OCI-LY3 (cell line): ENCODE data around the gene ZNF385D.

ENCODE experiments used
- H2AFZ ChIP-seq: fragments of 200-600, 300-600 bp; shearing (Covaris generic); 2 replicates; pipeline ENCODE4 v1.6.0; 2014; ENCODE audit warnings: antibody characterized with exemption, low read depth, low read length
- H3K27ac ChIP-seq: fragments of 200-600, 300-600 bp; sonication (generic); 2 replicates; pipeline ENCODE4 v1.5.1; 2014; ENCODE audit warnings: mild to moderate bottlenecking, low read length, moderate library complexity, mixed read lengths
- H3K27me3 ChIP-seq: fragments of 200-600, 300-600 bp; sonication (generic); 2 replicates; pipeline ENCODE4 v1.6.1; 2014; ENCODE audit warnings: low read depth, low read length, mixed read lengths
- H3K36me3 ChIP-seq: fragments of 200-600, 300-600 bp; sonication (generic); replicated peaks from 2 replicates; pipeline ENCODE3; 2014; ENCODE audit warnings: low read depth, low read length, mixed read lengths
- H3K4me1 ChIP-seq: fragments of 300-600, 200-600 bp; sonication (generic); 2 replicates; pipeline ENCODE4 v1.6.1; 2014; ENCODE audit warnings: low read length, mixed read lengths
- H3K4me2 ChIP-seq: fragments of 200-600, 300-600 bp; sonication (generic); 2 replicates; pipeline ENCODE4 v1.6.1; 2014; ENCODE audit warnings: low read length, mixed read lengths
- H3K4me3 ChIP-seq: fragments of 300-600, 200-600 bp; sonication (generic); 2 replicates; pipeline ENCODE4 v1.5.1; 2014; ENCODE audit warnings: antibody characterized with exemption, mild to moderate bottlenecking, low read length, moderate library complexity
- H3K79me2 ChIP-seq: fragments of 300-600, 200-600 bp; shearing (Covaris generic); 2 replicates; pipeline ENCODE4 v1.6.1; 2014; ENCODE audit warnings: mild to moderate bottlenecking, low read length, mixed read lengths
- H3K9ac ChIP-seq: fragments of 300-600, 200-600 bp; shearing (Covaris generic); 2 replicates; pipeline ENCODE4 v1.6.0; 2014; ENCODE audit warnings: mild to moderate bottlenecking, low read length, moderate library complexity
- H3K9me3 ChIP-seq: fragments of 200-600, 300-600 bp; shearing (Covaris generic); 2 replicates; pipeline ENCODE4 v1.6.1; 2014; ENCODE audit warnings: low read length, mixed read lengths; ENCODE audit not compliant: insufficient read depth
- H4K20me1 ChIP-seq: fragments of 200-600, 300-600 bp; sonication (generic); 2 replicates; pipeline ENCODE4 v1.6.1; 2016; ENCODE audit warnings: low read length, mixed read lengths; ENCODE audit not compliant: insufficient read depth
- CTCF ChIP-seq: fragments of 200-600, 300-600 bp; sonication (generic); IDR thresholded peaks from 2 replicates; pipeline ENCODE4 v1.5.1; 2014; ENCODE audit warnings: antibody characterized with exemption, low read length, low read depth
- EZH2phosphoT487 ChIP-seq: fragments of 200-600 bp; shearing (Covaris generic); IDR thresholded peaks from 2 replicates; pipeline ENCODE4 v1.6.1; 2018; ENCODE audit warnings: antibody characterized with exemption, mixed run types, low read depth

Gene ZNF385D

GRCh38 chr3:21694506-21694905 lies 56.5 kb downstream of the ZNF385D start:
- Histone ChIP-seq H4K20me1 (no peaks in the 10 kb centered on the region), H3K27me3 (no peaks in the 10 kb centered on the region), H3K9ac (no peak overlapping the region), H3K36me3 (no peaks in the 10 kb centered on the region), H3K27ac (no peak overlapping the region), H3K4me1 (no peaks in the 10 kb centered on the region), H3K79me2 (no peaks in the 10 kb centered on the region), H2AFZ (no peak overlapping the region), H3K4me3 (no peak overlapping the region), H3K4me2 (no peak overlapping the region), H3K9me3 (no peaks in the 10 kb centered on the region)
- TF ChIP-seq CTCF (no peak), EZH2phosphoT487 (no peak)

GRCh38 chr3:21691036-21691435 lies 60.0 kb downstream of the ZNF385D start:
- H3K36me3 ChIP-seq, result no peaks in the 10 kb centered on the region
- no peaks in the 10 kb centered on the region for H3K9me3 ChIP-seq
- no peaks in the 10 kb centered on the region for H3K27me3 ChIP-seq
- no peak overlapping the region for H3K4me2 ChIP-seq
- H2AFZ ChIP-seq, result no peak overlapping the region
- no peaks in the 10 kb centered on the region for H3K79me2 ChIP-seq
- no peak overlapping the region for H3K27ac ChIP-seq
- TF ChIP-seq CTCF (no peak), EZH2phosphoT487 (no peak)
- H3K4me3 ChIP-seq, result no peak overlapping the region
- no peak overlapping the region for H3K9ac ChIP-seq
- H3K4me1 ChIP-seq, result no peaks in the 10 kb centered on the region
- H4K20me1 ChIP-seq, result no peaks in the 10 kb centered on the region

GRCh38 chr3:21682206-21682605 lies 68.8 kb downstream of the ZNF385D start:
- Histone ChIP-seq H3K27me3 (no peaks in the 10 kb centered on the region), H3K9ac (no peak overlapping the region), H3K4me3 (no peak overlapping the region), H2AFZ (no peak overlapping the region), H3K4me1 (no peaks in the 10 kb centered on the region), H3K79me2 (no peaks in the 10 kb centered on the region), H3K36me3 (no peaks in the 10 kb centered on the region), H3K27ac (no peak overlapping the region), H4K20me1 (no peaks in the 10 kb centered on the region), H3K9me3 (no peaks in the 10 kb centered on the region), H3K4me2 (no peak overlapping the region)
- TF ChIP-seq EZH2phosphoT487 (no peak), CTCF (no peak)

GRCh38 chr3:21673393-21673792 lies 77.6 kb downstream of the ZNF385D start:
- no peaks in the 10 kb centered on the region for H3K27me3 ChIP-seq
- no peaks in the 10 kb centered on the region for H3K36me3 ChIP-seq
- H3K9ac ChIP-seq, result no peak overlapping the region
- no peaks in the 10 kb centered on the region for H3K79me2 ChIP-seq
- no peak overlapping the region for H3K4me3 ChIP-seq
- no peak overlapping the region for H2AFZ ChIP-seq
- H3K27ac ChIP-seq, result no peak overlapping the region
- no peaks in the 10 kb centered on the region for H4K20me1 ChIP-seq
- TF ChIP-seq CTCF (no peak), EZH2phosphoT487 (no peak)
- no peaks in the 10 kb centered on the region for H3K4me1 ChIP-seq
- H3K4me2 ChIP-seq, result no peak overlapping the region
- no peaks in the 10 kb centered on the region for H3K9me3 ChIP-seq
